Ishikawa (cell line): ENCODE results near the gene ITIH3.

Source experiments
- CEBPB ChIP-seq: IDR thresholded peaks from 2 replicates; pipeline ENCODE4 v1.6.1; 2012
- FOXM1 ChIP-seq: IDR thresholded peaks from 2 replicates; pipeline ENCODE4 v1.6.1; 2012; ENCODE audit warnings: low read depth, borderline replicate concordance
- TAF1 ChIP-seq: IDR thresholded peaks from 2 replicates; pipeline ENCODE4 v1.6.1; 2012; ENCODE audit warnings: low read depth, mild to moderate bottlenecking

GRCh38 chr3:52794612-52795099 lies at the start of gene ITIH3:
- TF ChIP-seq CEBPB, result no peak
- TF ChIP-seq FOXM1, result no peak
- TF ChIP-seq TAF1, result no peak
